ENCODE data around the gene NIPA2. TPM values are rescaled to one million over a fixed set of nuclear protein-coding genes. Genes with fewer than 3 reads are reported as not detected.

NIPA2 gene
- total RNA-seq, 1 experiment from 2014 or later, result 87.2 TPM

DNA sequence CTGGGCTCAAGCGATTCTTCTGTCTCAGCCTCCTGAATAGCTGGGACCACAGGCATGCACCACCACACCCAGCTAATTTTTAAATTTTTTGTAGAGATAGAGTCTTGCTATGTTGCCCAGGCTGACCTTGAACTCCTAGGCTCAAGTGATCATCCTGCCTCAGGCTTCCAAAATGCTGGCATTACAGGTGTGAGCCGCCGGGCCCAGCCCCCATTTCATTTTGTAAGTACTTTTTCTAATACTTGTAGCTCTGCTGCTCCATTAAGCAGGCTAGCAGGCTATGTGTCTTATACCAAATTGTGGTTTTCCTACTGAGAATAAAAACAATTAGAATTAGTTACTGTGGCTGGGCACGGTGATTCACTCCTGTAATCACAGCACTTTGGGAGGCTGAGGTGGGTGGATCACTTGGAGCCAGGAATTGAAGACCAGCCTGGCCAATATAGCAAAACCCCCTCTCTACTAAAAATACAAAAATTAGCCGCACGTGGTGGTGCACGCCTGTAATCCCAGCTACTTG lies 29.6 kb upstream of the NIPA2 start:
- CTCF ChIA-PET, result no interaction called here
- DNase-seq (ENCODE audit: low spot score), result no peak
- no peak for TF ChIP-seq EZH2 (IDR thresholded peaks at IDR 0.05; ENCODE audit: borderline replicate concordance, low read depth, low read length, poor library complexity, severe bottlenecking)
- TF ChIP-seq CTCF (conservative IDR thresholded peaks at IDR 0.05; ENCODE audit: low read depth, low read length), result no peak
- H3K27ac ChIP-seq (ENCODE audit: low read depth, low read length, poor library complexity, severe bottlenecking), result no peak overlapping the region
- H3K27me3 ChIP-seq (replicated peaks; ENCODE audit: insufficient read depth, low read depth, low read length, poor library complexity), result no peaks in the 10 kb centered on the region
- no peaks in the 10 kb centered on the region for H3K9me3 ChIP-seq (ENCODE audit: low read depth, low read length, poor library complexity, severe bottlenecking)
- intact Hi-C loops (cut with micrococcal nuclease; ENCODE audit: unreplicated experiment), result no loop called here
- no TSS peak for BruUV-seq (replicated peaks)
- no peaks in the 10 kb centered on the region for H3K36me3 ChIP-seq (ENCODE audit: insufficient read depth, low read length, poor library complexity, severe bottlenecking)
- H3K4me3 ChIP-seq (ENCODE audit: low read depth, low read length, poor library complexity, severe bottlenecking), result no peak overlapping the region
- POLR2A ChIA-PET (ENCODE audit: low non-redundant PET), result interaction anchor here (0.9 kb wide), 1 partner anchor 29 kb away, joined by 16 read pairs; no protein-coding TSS in a partner anchor
- no peaks in the 10 kb centered on the region for H3K4me1 ChIP-seq (ENCODE audit: insufficient read depth, low read length, poor library complexity, severe bottlenecking)

DNA sequence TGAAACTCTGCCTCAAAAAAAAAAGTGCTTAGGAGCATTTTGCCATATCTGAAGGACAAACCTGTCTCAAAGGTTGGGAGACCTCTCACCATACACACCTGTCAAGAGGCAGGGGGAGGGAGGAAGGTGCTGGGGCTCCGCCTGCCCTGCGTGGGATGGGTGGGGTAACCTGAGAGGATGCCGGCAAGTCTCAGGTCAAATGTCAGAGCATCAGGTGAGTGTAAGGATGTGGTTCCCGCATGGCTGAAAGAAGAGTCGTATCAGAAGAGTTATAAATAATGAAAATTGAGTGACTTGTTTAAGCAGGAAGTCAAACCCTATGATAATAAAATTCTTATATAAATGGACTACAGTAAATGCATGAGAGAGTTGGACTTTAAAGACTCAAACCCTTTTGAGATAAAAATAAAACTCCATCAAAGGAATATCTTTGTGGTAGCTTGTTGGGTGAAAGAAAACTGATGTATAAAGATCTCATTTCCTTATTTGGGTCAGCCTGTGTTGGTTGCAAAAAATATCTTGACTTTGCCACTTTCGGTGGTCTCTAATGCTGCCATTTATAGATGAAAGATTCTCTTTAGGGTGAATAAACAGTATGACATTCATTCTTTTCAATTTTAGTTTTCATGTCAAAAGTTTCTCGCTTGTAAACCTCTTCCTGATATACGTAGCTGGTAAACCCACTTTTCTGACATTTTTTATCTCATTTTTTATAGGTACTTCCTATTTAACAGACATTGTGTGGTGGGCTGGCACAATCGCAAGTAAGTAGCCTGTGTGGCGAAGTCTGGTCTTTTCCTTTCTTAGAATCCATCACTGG lies 28.2 kb upstream of the NIPA2 start:
- DNase-seq (ENCODE audit: low spot score), result no peak
- intact Hi-C loops (cut with micrococcal nuclease; ENCODE audit: unreplicated experiment), result no loop called here
- H3K27ac ChIP-seq (ENCODE audit: low read depth, low read length, poor library complexity, severe bottlenecking), result no peak overlapping the region
- no TSS peak for BruUV-seq (replicated peaks)
- H3K4me1 ChIP-seq (ENCODE audit: insufficient read depth, low read length, poor library complexity, severe bottlenecking), result no peaks in the 10 kb centered on the region
- TF ChIP-seq CTCF (conservative IDR thresholded peaks at IDR 0.05; ENCODE audit: low read depth, low read length) (no peak), EZH2 (IDR thresholded peaks at IDR 0.05; ENCODE audit: borderline replicate concordance, low read depth, low read length, poor library complexity, severe bottlenecking) (no peak)
- H3K36me3 ChIP-seq (ENCODE audit: insufficient read depth, low read length, poor library complexity, severe bottlenecking), result no peaks in the 10 kb centered on the region
- CTCF ChIA-PET, result no interaction called here
- no peaks in the 10 kb centered on the region for H3K9me3 ChIP-seq (ENCODE audit: low read depth, low read length, poor library complexity, severe bottlenecking)
- H3K27me3 ChIP-seq (replicated peaks; ENCODE audit: insufficient read depth, low read depth, low read length, poor library complexity), result no peaks in the 10 kb centered on the region
- POLR2A ChIA-PET (ENCODE audit: low non-redundant PET), result no interaction called here
- no peak overlapping the region for H3K4me3 ChIP-seq (ENCODE audit: low read depth, low read length, poor library complexity, severe bottlenecking)

DNA sequence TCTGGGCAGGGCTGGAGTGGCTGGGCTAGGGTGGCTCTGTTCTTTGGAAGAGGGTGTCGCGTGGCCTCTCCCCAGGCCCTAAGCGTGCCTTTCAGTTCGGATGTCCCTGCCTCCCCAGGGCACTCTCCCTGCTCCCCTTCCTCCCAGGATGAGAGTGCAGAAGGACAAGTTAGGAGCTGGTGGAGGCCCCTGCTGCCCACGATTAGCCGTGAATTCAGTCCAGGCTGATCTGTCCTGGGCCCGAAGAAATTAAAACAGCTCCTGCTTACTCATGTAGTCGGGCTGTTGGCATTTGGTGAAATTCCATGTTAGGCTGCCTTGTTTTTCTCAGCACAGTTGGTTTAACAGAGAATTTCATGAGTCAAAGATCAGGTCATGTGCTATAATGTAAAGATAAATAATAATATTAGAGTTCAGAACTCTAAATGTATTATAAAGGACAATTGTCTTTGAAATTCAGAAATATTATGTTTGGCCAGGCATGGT lies 27.6 kb upstream of the NIPA2 start:
- H3K36me3 ChIP-seq (ENCODE audit: insufficient read depth, low read length, poor library complexity, severe bottlenecking), result no peaks in the 10 kb centered on the region
- CTCF ChIA-PET, result no interaction called here
- TF ChIP-seq EZH2 (IDR thresholded peaks at IDR 0.05; ENCODE audit: borderline replicate concordance, low read depth, low read length, poor library complexity, severe bottlenecking) (no peak), CTCF (conservative IDR thresholded peaks at IDR 0.05; ENCODE audit: low read depth, low read length) (no peak)
- POLR2A ChIA-PET (ENCODE audit: low non-redundant PET), result no interaction called here
- H3K9me3 ChIP-seq (ENCODE audit: low read depth, low read length, poor library complexity, severe bottlenecking), result no peaks in the 10 kb centered on the region
- H3K27ac ChIP-seq (ENCODE audit: low read depth, low read length, poor library complexity, severe bottlenecking), result no peak overlapping the region
- no peak for DNase-seq (ENCODE audit: low spot score)
- intact Hi-C loops (cut with micrococcal nuclease; ENCODE audit: unreplicated experiment), result no loop called here
- H3K4me1 ChIP-seq (ENCODE audit: insufficient read depth, low read length, poor library complexity, severe bottlenecking), result no peaks in the 10 kb centered on the region
- BruUV-seq (replicated peaks), result no TSS peak
- H3K4me3 ChIP-seq (ENCODE audit: low read depth, low read length, poor library complexity, severe bottlenecking), result no peak overlapping the region
- H3K27me3 ChIP-seq (replicated peaks; ENCODE audit: insufficient read depth, low read depth, low read length, poor library complexity), result no peaks in the 10 kb centered on the region
